GM19438 (cell line): Measurements from ENCODE around the gene SORCS2.

ENCODE experiments used
- ATAC-seq: cut with Tn5 transposase; IDR thresholded peaks from one replicate; pipeline ENCODE4 v1.9.1; 2021; ENCODE audit warnings: low read depth; ENCODE audit not compliant: unreplicated experiment

Gene SORCS2

GRCh38 chr4:7457201-7458065 lies 265.1 kb downstream of the SORCS2 start:
- no peak for ATAC-seq

DNA sequence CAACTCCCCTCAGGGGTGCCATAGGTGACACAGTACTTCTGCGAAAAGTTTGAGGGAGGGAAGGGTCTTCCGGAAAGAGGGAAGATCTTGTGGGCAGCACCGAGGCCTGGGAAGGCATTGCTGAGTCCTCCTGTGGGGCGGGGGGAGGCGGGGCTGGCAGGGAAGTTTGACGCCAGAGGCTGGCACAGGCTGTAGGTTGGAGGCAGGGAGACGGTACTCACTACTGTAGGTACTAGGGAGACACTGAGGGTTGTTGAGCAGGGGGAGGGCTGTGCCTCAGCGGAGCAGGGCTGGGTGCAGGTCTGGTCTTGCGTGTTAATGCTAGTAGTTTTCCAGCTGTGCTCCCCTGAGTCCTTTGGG lies 265.7 kb downstream of the SORCS2 start:
- ATAC-seq: no peak

DNA sequence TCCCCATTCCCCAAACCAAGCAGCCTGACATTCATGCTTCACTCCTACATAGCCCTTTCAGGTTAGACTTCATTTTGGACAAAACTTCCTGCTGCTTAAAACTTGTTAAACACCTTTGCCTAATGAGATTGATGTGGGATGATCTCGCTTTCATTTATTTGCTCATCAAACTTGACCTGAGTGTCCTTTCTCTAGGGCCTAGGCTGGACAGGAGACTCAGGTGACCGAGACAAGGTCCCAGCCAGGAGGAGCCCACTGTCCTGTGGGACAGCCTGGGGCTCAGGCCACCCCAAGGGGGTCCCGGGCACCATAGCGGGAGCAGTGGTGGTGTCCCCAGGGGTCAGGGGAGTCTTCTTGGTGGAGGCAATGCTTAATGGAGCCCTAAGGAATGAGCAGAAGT lies 266.1 kb downstream of the SORCS2 start:
- no peak for ATAC-seq

DNA sequence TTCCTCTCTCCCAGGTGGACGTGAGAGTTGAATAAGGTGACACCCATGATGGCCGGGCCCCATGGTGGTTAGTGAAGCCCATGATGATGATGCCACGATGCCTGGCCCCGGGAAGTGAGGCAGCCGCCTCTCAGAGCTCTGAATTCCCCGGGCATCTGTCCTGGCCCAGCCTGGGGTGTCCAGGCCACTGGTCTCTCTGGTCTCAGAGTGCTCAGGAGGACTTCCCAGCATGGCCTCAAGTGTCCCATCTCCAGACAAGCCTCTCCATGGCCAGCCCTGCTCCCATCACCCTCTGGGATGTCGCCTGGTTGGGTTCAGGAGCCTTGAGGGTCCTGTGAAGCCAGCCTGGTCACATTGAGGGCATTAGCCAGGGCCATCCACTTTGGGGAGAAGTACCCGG lies 267.1 kb downstream of the SORCS2 start:
- no peak for ATAC-seq

DNA sequence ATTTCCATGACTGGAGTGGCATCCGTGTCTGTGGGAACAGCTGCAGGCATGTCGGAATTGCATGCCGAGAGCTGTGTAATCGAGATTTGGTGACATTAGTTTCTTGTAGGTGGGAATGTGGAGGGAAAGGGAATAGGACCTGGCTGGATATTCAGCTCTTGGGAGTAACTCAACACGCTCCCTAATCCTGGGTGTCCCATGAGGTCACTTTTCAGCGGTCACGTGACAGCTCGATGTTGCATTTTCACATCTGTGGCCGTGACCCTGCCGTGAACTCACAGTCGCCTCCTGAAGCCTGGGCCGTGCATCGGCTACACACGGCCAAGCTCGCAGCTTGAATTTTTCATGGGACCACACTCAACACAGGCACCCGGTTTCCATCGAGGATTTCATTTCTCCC lies 268.2 kb downstream of the SORCS2 start:
- ATAC-seq: no peak

DNA sequence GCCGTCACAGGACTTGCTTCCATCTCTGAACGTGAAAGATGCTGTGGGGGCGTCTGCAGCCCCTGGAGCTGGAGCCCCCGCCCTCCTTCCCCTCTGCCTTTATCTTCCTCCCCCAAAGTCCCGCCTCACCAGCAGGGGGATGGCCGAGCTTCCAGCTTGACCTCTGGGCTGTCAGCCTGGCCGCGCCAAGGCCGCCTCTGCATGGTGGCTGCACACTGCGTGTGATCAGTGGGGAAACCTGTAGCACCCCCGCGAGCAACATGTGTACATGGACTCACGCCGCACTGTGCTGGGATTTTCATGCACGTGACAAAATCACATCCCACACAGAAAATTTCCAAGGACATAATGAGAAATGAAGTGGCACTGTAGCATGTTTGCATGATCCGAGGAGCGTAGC lies 268.9 kb downstream of the SORCS2 start:
- ATAC-seq: no peak

DNA sequence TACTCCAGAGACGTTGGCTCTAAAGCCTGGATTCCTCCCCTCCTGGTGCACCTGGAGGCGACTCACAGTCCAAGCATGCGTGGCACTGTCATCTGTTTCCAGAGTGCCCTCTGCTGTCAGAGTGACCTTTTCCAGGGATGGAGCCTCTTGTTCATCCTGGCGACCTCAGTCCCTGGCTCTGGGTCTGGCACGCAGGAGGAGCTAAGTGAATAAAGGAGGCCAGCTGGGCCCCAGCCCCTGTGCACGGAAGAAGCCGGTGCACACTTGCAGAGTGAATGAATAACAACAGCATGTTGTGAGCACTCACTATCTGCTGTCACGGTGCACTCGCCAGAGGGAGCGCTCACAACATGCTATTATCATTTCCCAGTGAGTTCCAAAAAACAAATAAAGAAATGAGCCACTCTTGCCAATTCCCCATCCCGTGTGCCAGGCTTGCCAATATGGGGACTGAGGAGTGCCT lies 270.2 kb downstream of the SORCS2 start:
- no peak for ATAC-seq

DNA sequence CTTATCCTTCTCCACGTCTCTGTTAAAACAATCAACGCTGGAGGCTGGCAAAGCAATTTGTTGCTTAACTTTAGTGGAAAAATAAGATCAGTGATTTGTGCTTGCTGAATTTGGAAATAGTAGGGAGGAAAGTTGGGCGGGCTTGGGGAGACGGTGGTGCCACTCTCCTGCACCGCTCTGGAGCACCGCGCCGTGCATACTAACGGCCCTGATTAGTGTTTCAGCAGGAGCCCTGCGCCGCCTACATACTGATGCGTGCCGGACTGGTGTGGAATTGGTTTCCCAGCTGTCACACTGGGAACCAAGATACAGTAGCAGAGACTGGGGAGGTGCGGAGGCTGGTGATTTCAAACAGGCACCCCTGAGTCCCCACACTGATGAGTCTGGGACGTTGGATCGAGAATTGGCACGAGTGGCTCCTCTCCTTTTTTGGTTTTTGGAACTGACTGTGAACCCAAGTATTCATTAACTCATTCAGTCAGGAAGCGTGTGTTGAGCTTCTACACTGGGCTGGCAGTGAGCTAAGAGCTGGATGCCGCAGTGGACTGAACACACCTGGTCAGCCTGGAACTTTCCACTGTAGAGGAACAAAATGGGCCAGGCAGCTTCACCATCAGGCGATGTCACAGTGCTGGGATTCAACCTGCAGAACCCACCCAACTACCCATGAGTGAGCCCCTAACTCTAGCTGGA lies 271.4 kb downstream of the SORCS2 start:
- no peak for ATAC-seq

GRCh38 chr4:7464259-7464655 lies 271.9 kb downstream of the SORCS2 start:
- no peak for ATAC-seq

DNA sequence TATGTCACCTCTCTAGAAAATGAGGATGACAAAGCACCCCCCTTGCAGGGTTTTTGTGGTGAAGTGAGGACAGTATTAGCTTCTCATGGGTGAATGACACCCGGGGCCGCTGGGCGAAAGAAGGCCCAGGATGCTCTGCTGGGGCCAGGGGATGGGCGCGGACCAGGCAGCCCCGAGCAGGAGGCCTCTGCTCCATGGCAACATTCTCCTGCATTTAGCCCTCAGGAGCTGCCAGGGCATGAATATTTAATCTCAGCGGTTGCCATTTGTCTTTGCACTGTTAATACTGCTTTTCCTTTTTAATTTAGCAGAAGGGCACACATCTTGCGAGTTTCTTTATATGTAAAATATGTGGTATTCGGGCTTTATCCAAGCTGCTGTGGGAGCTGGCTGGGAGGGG lies 272.7 kb downstream of the SORCS2 start:
- no peak for ATAC-seq

GRCh38 chr4:7466215-7466614 lies 273.9 kb downstream of the SORCS2 start:
- no peak for ATAC-seq

- no peak for ATAC-seq
Observed at GRCh38 chr4:7466904-7467303, 274.6 kb downstream of the SORCS2 start.

DNA sequence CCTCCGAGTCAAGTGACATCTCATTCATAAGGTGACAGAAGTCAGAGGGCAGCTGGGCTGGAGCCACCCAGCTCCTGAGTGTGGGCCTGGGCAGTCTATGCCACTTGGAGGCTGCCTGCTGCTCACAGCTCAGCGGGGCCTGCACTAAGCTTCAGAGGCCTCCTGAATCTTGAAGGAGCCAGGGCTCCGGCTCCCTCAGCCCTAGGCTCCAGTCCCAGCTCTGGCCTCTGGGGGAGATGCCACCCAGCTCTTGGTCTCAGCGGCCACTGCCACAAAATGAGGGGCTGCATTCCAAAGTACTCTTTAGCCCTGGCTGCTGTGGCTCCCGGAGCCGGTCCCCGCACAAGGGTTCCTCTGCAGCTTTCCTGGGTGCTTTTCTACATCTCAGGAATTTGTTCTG lies 275.1 kb downstream of the SORCS2 start:
- ATAC-seq: no peak

- ATAC-seq: no peak
Observed at GRCh38 chr4:7469023-7469422, 276.7 kb downstream of the SORCS2 start.

DNA sequence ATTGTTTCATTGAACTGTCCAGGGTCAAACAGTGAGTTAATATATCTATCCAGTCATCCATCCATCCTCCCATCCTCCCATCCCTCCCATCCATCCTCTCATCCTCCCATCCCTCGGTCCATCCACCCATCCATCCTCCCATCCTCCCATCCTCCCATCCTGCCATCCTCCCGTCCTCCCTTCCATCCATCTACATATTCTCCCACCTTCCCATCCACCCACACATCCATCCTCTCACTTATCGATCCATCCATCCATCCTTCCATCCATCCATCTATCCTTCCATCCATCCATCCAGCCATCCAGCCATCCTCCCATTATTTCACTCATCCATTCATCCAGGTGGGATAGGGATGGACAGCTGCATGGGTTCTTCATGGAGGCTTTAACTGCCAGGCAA lies 277.8 kb downstream of the SORCS2 start:
- ATAC-seq: no peak

- ATAC-seq: no peak
Observed at GRCh38 chr4:7470522-7471128, 278.3 kb downstream of the SORCS2 start.

- ATAC-seq: no peak
Observed at GRCh38 chr4:7472442-7473013, 280.2 kb downstream of the SORCS2 start.

- no peak for ATAC-seq
Observed at GRCh38 chr4:7473081-7473480, 280.7 kb downstream of the SORCS2 start.

GRCh38 chr4:7474320-7474719 lies 282.0 kb downstream of the SORCS2 start:
- no peak for ATAC-seq

DNA sequence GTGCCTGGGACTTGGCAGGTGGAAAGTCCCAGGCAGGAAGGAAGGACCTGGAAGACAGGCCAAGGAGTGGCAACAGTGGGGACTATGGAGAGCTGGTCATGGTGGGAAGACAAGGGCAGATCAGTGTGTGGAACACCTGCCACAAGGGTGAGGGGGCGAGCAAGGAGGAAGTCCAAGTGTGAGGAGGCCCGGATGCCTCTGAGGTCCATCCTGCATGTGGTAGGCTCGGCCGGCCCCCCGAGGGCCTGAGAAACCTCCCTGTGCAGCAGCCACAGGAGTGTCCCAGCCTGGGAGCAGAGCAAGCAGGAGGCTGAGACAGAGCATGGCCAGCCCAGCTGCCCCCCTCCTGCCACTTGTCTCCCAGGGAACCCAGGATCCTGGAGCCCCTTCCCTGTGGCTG lies 282.9 kb downstream of the SORCS2 start:
- ATAC-seq: no peak

DNA sequence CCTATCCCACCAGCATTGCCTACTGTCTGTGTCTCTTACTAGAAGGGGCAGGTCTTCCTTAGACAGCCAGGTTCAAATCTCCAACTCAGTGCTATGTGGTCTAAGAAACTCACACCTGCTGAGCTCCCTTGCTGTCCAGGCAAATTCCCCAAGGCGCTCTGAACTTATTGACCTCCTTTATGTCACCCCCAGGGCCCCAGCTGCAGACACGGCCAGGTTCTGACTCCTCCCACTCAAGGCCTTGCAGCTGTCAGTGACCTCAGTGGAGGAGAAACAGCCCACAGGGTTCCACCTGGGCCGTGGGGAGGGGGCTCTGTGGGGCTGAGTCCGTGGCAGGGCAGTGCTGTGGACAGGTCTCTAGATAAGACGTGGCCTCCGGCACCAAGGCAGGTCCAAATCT lies 284.5 kb downstream of the SORCS2 start:
- ATAC-seq: no peak
